Ovary (tissue), 3 donors: ENCODE results near the gene LHCGR.

Experiments used
- CTCF ChIP-seq, 3 donors: fragments of 450-650 bp in 2 of 3; fragments of 200-600 bp in 1 of 3; IDR thresholded peaks; one replicate each; pipeline versions ENCODE4 v1.5.1 to v1.8.0; 2016 to 2022; ENCODE audit warnings: antibody characterized with exemption in 3 of 3, mild to moderate bottlenecking in 1 of 3
- EP300 ChIP-seq: sonication (generic); formaldehyde crosslinking; IDR thresholded peaks from one replicate; pipeline ENCODE4 v1.6.1; 2017; ENCODE audit warnings: antibody characterized with exemption
- POLR2A ChIP-seq: fragments of 450-650 bp; IDR thresholded peaks from one replicate; pipeline ENCODE4 v1.6.1; 2017; ENCODE audit warnings: antibody characterized with exemption, mild to moderate bottlenecking, moderate library complexity
- donor health status: DM: no; HTN: no; CAD: no.

DNA sequence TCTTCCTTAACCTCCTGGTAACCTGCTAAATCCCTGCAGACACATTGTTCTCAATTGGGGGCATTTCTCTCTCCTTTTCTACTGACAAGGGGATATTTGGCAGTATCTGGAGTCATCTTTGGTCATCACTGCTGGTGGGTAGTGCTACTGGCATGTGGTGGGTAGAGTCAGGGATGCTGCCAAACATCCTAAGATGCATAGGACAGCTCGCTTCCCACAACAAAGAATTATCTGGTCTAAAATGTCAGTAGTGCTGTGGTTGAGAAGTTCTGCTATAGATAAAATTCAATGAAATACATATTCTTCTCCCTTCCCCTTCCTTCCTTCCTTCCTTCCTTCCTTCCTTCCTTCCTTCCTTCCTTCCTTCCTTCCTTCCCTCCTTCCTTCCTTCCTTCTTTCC, 18.7 kb upstream of the LHCGR start:
- TF ChIP-seq CTCF (IDR thresholded peaks at IDR 0.05): no peak
- TF ChIP-seq POLR2A: no peak
- TF ChIP-seq EP300: no peak
